HG03575 (cell line): ENCODE data around the gene GPR137B.
"Not testable (repeated sequence)": the region's sequence is repeated elsewhere in the genome, so short reads cannot be mapped to it uniquely, and the experiment has no call there.

Source experiments
- ATAC-seq: cut with Tn5 transposase; IDR thresholded peaks from one replicate; pipeline ENCODE4 v1.9.1; 2021; ENCODE audit not compliant: unreplicated experiment, insufficient number of reproducible peaks, low FRiP score; ENCODE audit errors: extremely low read depth

GPR137B gene

GRCh38 chr1:236175642-236176336 is 33.5 kb downstream of the GPR137B start:
- ATAC-seq = no peak

DNA sequence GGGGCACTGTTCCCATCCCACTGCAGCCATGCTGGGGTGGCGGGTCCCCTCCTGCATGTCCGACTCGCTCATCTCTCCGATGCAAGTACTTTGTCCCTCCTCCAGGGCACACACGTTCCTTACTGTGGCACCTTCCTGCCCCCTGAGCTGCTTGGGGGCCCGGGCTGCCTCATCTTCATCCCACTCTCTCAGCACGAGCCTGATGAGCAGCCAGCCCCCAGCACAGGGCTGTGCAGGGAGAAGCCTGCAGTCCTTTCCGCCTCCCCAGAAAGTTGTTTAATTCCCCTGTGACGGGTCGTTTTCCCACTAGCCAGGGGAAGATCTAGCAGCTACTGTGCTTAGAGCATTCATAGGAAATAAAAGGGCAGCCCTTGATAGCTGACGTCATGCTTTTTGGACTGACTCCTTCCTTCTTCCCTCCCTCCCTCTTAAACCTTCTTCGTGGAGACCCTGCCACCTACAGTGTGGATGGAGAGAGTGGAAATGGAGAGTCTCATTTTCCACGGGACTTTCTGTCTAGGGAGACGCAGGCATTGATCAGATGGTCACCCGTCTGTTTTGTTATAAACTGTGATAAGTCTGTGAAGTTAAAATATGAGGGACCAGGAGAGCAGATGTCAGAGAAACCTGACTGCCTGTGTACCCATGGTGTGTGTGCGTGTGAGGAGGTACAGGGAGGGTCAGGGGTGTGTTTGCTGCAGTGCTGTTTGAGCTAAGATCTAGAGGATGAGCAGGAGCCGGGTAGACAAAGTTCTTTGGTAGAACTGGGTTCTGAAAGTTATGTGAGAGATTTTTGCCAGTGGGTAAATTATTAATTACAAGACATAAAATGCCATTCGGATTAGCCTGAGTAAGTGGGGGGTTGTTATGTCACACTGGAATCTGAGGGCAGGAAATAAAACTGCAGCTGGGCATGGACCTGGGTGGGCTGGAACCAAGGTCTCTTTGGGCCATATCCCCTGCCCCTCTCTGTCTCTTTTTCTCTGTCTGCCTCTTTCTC is 34.3 kb downstream of the GPR137B start:
- ATAC-seq = no peak

DNA sequence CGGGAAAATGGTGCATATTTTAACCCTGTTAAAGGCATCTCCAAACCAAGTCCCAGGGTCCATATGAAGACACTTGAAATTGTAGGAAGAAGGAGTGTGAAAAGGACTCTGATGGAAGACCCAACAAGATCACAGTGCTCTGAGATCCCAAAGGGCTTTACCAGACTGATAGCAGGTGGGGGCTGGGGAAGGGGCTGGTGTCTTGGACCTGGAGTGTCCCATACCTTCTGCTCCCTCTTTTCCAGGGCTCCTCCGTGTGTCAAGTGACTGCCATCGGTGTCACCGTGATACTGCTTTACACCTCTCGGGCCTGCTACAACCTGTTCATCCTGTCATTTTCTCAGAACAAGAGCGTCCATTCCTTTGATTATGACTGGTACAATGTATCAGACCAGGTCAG is 37.3 kb downstream of the GPR137B start:
- no peak for ATAC-seq

- no peak for ATAC-seq
These were observed 38.7 kb downstream of the GPR137B start for GRCh38 chr1:236181059-236181458.

GRCh38 chr1:236185687-236186086 is 43.3 kb downstream of the GPR137B start:
- ATAC-seq = no peak

- not testable (repeated sequence) for ATAC-seq
These were observed 44.1 kb downstream of the GPR137B start for GRCh38 chr1:236186471-236186870.

GRCh38 chr1:236188084-236188483 is 45.7 kb downstream of the GPR137B start:
- not testable (repeated sequence) for ATAC-seq

- no peak for ATAC-seq
These were observed 50.8 kb downstream of the GPR137B start for GRCh38 chr1:236193184-236193583.

DNA sequence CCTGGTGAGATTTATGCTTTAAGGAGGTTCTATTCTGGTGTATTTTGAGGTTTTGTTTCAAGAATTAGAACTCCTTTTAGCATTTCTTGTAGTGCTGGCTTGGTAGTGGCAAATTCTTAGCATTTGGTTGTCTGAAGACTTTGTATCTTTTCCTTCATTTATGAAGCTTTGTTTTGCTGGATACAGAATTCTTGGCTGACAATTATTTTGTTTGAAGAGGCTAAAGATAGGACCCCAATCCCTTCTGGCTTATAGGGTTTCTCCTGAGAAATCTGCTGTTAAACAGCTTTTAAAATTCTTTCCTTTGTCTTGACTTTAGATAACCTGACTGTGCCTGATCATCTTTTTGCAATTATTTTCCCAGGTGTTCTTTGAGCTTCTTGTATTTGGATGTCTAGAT is 58.6 kb downstream of the GPR137B start:
- no peak for ATAC-seq

- ATAC-seq = no peak
These were observed 59.4 kb downstream of the GPR137B start for GRCh38 chr1:236201786-236202185.

DNA sequence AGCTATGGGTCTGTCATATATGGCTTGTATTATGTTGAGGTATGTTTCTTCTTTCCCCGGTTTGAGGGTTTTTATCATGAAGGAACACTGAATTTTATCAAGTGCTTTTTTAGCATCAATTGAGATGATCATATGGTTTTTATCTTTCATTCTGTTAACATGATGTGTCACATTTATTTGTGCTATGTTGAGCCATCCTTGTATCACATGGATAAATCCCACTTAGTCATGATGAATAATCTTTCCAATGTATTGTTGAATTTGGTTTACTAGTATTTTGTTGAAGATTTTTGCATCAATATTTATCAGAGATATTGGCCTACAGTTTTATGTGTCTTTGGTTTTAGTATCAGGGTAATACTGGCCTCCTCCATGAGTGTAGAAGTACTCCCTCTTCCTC is 61.7 kb downstream of the GPR137B start:
- ATAC-seq = no peak

DNA sequence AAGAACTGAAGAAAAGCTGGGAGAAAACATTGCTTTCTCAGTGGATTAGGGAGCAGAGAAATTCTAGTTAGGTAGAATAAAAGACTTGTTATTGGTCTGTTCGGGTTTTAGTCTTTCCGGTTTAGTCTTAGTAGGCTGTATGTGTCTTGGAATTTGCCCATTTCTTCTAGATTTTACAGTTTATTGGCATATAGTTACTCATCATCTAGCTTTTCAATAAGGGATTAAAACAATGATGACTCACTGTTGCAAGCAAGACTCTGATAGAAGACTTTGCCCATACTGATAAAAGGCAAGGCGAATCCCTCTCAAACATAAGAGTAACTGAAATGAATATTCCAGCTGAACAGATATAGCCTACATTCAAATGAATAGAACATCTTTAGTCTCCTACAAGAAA is 62.3 kb downstream of the GPR137B start:
- no peak for ATAC-seq

DNA sequence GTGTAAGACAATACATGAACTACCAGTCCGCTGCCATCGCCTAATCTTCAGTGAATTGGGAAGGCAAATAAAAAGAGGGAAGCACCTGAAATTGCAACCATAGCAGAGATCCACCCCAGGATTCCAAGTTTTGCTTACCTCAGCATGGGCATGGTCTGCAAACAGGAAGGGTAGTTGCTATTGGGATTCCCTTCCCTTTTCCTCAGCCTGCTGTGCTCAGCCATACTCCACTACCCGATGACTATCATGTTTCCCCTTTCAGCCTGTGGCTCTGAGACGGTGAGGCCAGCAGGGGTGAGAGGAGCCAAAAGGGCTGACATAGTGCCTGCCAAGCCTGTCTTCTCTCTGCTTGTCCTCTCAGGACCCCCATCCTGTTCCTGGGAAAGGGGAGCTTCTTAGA is 64.2 kb downstream of the GPR137B start:
- ATAC-seq = no peak

DNA sequence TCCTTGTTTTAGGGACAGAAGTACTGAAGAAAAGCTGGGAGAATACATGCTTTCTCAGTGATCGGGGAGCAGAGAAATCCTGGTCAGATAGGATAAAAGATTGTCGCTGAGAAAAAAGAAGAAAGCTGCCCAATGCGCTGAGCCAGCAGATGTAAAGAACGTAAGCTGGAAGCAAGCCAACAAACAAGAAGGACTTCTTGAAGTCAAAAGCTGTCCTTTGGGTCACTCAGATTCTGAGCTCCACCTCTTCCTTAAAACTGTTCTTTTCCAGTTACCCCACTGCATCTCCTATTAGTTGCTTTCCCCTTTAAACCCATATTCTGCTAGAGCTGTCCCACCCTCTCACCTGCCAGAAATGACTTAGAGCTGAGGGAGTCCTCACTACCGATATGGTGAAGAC is 64.8 kb downstream of the GPR137B start:
- no peak for ATAC-seq

DNA sequence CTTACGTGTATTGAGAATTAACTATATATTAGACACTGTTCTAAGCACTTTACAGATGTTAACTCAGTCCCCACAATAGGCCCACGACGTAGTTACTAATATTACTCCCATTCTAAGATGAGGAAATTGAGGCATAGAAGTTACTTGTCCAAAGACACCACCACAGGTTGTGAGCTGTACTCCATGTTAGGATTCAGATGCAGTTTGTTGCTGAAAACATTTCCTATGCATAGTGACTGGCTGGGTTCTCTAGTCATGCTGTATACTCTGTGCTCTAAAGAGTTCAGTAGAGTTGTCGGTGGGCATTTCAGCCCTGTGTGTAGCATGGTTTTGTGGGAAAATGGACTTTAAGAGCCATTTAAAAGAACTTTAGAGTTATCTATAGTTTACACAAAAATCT is 65.2 kb downstream of the GPR137B start:
- no peak for ATAC-seq

DNA sequence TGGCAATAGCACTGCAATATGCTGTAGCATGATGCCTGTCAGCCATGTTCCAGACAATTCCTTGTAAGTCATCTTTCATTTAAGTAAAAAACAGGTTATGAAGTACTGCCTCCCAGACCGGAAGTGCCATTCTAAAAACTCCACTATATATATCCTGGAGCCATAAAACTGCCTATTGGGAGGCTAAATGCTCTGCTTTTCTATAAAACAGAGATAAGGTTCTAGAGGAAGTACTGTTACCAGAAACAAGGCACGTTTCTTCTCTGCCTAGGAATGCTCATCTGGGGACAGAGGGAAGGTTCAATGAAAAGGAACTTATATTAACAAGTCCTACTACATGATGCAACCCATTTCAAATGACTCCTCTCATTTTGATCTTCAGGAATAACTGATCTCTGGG is 66.8 kb downstream of the GPR137B start:
- ATAC-seq = no peak

- ATAC-seq = no peak
These were observed 67.4 kb downstream of the GPR137B start for GRCh38 chr1:236209713-236210112.

GRCh38 chr1:236211815-236212214 is 69.5 kb downstream of the GPR137B start:
- ATAC-seq = no peak

GRCh38 chr1:236213534-236213933 is 71.2 kb downstream of the GPR137B start:
- ATAC-seq = no peak

DNA sequence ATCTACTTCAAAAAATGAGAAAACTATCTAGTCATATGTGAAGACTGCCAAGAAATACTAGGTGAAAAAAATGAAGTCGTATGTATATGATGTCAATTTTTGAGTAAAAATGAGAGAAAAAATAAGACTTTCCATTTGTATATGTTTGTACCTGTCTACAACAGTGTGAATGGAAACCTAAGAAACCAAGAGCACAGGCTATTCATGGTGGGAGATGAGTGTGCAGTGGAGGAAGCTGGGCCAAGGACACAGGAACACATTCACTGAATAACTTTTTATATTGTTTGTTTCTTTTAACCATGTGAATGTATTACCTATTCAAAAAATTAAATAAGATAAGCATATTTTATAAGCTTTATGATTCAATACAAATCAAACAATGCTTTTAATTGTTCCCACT is 72.4 kb downstream of the GPR137B start:
- no peak for ATAC-seq
